K562 (cell line): ENCODE measurements around the gene PANK2. TPM values are rescaled to one million over a fixed set of nuclear protein-coding genes. Genes with fewer than 3 reads are reported as not detected.

Experiments used
- CEBPZ ChIP-seq: fragments of 150-350 bp; IDR thresholded peaks from 2 replicates; pipeline ENCODE4 v1.6.1; 2014; ENCODE audit warnings: low read depth, mild to moderate bottlenecking, low read length, borderline replicate concordance
- CREB5 ChIP-seq: fragments of 250-450 bp; sonication (Bioruptor Pico); IDR thresholded peaks from 2 replicates; pipeline ENCODE4 v1.5.0; 2020; ENCODE audit warnings: mild to moderate bottlenecking
- HES1 ChIP-seq: fragments of 450-650 bp; IDR thresholded peaks from 2 replicates; pipeline ENCODE4 v1.6.1; 2016; ENCODE audit warnings: low read depth, mild to moderate bottlenecking, moderate library complexity
- HLTF ChIP-seq: fragments of 450-650 bp; IDR thresholded peaks from 2 replicates; pipeline ENCODE4 v1.6.1; 2016
- JUN ChIP-seq, 2 experiments: sonication (generic) in 1 of 2; formaldehyde crosslinking in 1 of 2; IDR thresholded peaks; 2 replicates each; pipeline versions ENCODE4 v1.6.1 to v1.8.0; 2012 to 2022; ENCODE audit warnings: borderline replicate concordance in 2 of 2, mild to moderate bottlenecking in 2 of 2, improper control_type of control experiment in 1 of 2, low read depth in 1 of 2, low read length in 1 of 2, missing genetic modification reagents in 1 of 2
- MCM5 ChIP-seq: fragments of 450-650 bp; IDR thresholded peaks from 2 replicates; pipeline ENCODE4 v1.6.1; 2016; ENCODE audit warnings: low read depth
- NR2C2 ChIP-seq, 2 experiments: fragments of 200-800 bp in 1 of 2; sonication (Bioruptor generic) in 1 of 2; sonication (generic) in 1 of 2; formaldehyde crosslinking in 1 of 2; IDR thresholded peaks; 2 replicates each; pipeline versions ENCODE4 v1.6.1 to v1.8.0; 2016 to 2022; ENCODE audit warnings: mild to moderate bottlenecking in 1 of 2, missing compliant biosample characterization in 1 of 2, missing genetic modification characterization in 1 of 2, missing genetic modification reagents in 1 of 2
- POLR2H ChIP-seq: IDR thresholded peaks from 2 replicates; pipeline ENCODE4 v1.6.1; 2016; ENCODE audit warnings: missing genetic modification characterization, low read depth, mild to moderate bottlenecking, control low read depth, missing compliant biosample characterization, moderate library complexity
- RBBP5 ChIP-seq: fragments of 200-600 bp; sonication (generic); IDR thresholded peaks from 2 replicates; pipeline ENCODE4 v1.6.1; 2012; ENCODE audit warnings: borderline replicate concordance, mild to moderate bottlenecking, low read length, control low read depth, inconsistent platforms; ENCODE audit not compliant: insufficient read depth, poor library complexity, severe bottlenecking
- TAF1 ChIP-seq: IDR thresholded peaks from 2 replicates; pipeline ENCODE4 v1.6.1; 2011; ENCODE audit warnings: mild to moderate bottlenecking, low read length, moderate library complexity; ENCODE audit not compliant: insufficient read depth, control insufficient read depth, severe bottlenecking; ENCODE audit errors: extremely low read depth
- TBP ChIP-seq: optimal IDR thresholded peaks from 2 replicates; pipeline ENCODE3; 2011; ENCODE audit warnings: low read depth, low read length, improper control_type of control experiment
- ZNF263 ChIP-seq: sonication (generic); formaldehyde crosslinking; IDR thresholded peaks from 2 replicates; pipeline ENCODE4 v1.8.0; 2022; ENCODE audit warnings: mild to moderate bottlenecking, missing genetic modification reagents, borderline replicate concordance
- ZNF398 ChIP-seq: fragments of 250-450 bp; sonication (Bioruptor Pico); IDR thresholded peaks from 2 replicates; pipeline ENCODE4 v1.8.0; 2021; ENCODE audit warnings: moderate library complexity, mild to moderate bottlenecking, inconsistent platforms
- polyA plus RNA-seq, 8 experiments: library from polyadenylated mRNA; depleted of rRNA in 4 of 8; stranded (reverse) in 5 of 8; unstranded in 3 of 8; fragments of >200 nt; fragmentation: Nextera tagmentation in 2 of 8; fragmentation: Illumina TruSeq in 1 of 8; extraction: Ambion mirVana in 2 of 8; extraction: Trizol in 1 of 8; gene quantifications; 2 replicates each; pipeline versions ENCODE4 v1.2.1 to v1.2.3, GENCODE V29; 2011 to 2014; ENCODE audit warnings: inconsistent platforms in 1 of 8, missing spikeins in 1 of 8
- total RNA-seq, 7 experiments: library from RNA; depleted of rRNA in 6 of 7; stranded (reverse); fragments of >200 nt in 6 of 7; fragmentation: Illumina TruSeq in 2 of 7; extraction: Trizol in 2 of 7; gene quantifications; 2 replicates each; pipeline versions ENCODE4 v1.2.1 to v1.2.3, GENCODE V29; 2011 to 2021; ENCODE audit warnings: low replicate concordance in 1 of 7

The PANK2 gene
- total and polyA plus RNA-seq, 9 of the 15 experiments (the other 6 are each of a cell fraction or from before 2014, with no cell fraction given), result 14.9 to 43.5 (median 31.4) TPM

- peak; percentile 41; the same call in 1 of the 2 replicates for TF ChIP-seq POLR2H (tag)
- peak; percentile 5; the same call in 1 of the 2 replicates for TF ChIP-seq JUN (IDR thresholded peaks at IDR 0.05; ENCODE audit: borderline replicate concordance, low read depth, low read length)
- no peak for TF ChIP-seq JUN (CRISPR knock-in tag; IDR thresholded peaks at IDR 0.05; ENCODE audit: borderline replicate concordance)
- TF ChIP-seq MCM5, result no peak
- TF ChIP-seq CREB5 (CRISPR knock-in tag), result no peak
- peak; percentile 67 for TF ChIP-seq TBP
- peak; percentile 53 for TF ChIP-seq TAF1
- peak; percentile 84 for TF ChIP-seq CEBPZ
- TF ChIP-seq HLTF, result no peak
- no peak for TF ChIP-seq ZNF398 (CRISPR knock-in tag)
- TF ChIP-seq HES1, result no peak
- peak; percentile 99 for TF ChIP-seq ZNF263 (CRISPR knock-in tag)
- TF ChIP-seq NR2C2 (CRISPR knock-in tag; IDR thresholded peaks at IDR 0.05), result no peak
- peak; percentile 81 for TF ChIP-seq NR2C2 (tag; IDR thresholded peaks at IDR 0.05)
- TF ChIP-seq RBBP5, result peak; percentile 95
These were observed at the start of gene PANK2 (continued) for GRCh38 chr20:3888622-3889488.
